ENCODE data around the gene ESPNL. TPM values are rescaled to one million over a fixed set of nuclear protein-coding genes. Genes with fewer than 3 reads are reported as not detected.

ESPNL gene
- total RNA-seq, 2 donors from 2014 or later = 0.35 TPM; not detected in 1

DNA sequence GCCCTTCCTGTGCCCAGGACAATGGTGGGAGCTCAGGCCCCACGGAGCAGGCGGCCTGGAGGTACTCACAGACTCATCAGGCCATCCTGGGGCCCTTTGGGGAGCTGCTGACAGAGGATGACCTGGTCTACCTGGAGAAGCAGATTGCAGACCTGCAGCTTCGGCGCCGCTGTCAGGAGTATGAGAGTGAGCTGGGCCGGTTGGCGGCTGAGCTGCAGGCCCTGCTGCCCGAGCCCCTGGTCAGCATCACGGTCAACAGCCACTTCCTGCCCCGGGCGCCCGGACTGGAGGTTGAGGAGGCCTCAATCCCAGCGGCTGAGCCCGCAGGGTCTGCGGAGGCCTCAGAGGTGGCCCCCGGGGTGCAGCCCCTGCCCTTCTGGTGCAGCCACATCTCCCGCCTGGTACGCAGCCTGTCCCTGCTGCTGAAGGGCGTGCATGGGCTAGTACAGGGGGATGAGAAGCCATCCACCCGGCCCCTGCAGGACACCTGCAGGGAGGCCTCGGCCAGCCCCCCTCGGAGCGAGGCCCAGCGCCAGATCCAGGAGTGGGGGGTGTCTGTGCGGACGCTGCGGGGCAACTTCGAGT, 30.1 kb downstream of the ESPNL start:
- no peaks in the 10 kb centered on the region for H3K9me3 ChIP-seq
- DNase-seq (ENCODE audit: low spot score) = no peak
- no peak for ATAC-seq (ENCODE audit: insufficient number of reproducible peaks, low FRiP score, low read depth)
- H3K27ac ChIP-seq = no peak overlapping the region
- H3K4me3 ChIP-seq = no peak overlapping the region
- H3K36me3 ChIP-seq = no peaks in the 10 kb centered on the region
- no peaks in the 10 kb centered on the region for H3K27me3 ChIP-seq (replicated peaks; ENCODE audit: insufficient read depth)
- H3K4me1 ChIP-seq (ENCODE audit: control insufficient read depth in 1 of 2, low read depth in 2 of 2) = peaks cover 0 to 13% of the 10 kb centered on the region in 2 donors
- TF ChIP-seq, protein P1, sequence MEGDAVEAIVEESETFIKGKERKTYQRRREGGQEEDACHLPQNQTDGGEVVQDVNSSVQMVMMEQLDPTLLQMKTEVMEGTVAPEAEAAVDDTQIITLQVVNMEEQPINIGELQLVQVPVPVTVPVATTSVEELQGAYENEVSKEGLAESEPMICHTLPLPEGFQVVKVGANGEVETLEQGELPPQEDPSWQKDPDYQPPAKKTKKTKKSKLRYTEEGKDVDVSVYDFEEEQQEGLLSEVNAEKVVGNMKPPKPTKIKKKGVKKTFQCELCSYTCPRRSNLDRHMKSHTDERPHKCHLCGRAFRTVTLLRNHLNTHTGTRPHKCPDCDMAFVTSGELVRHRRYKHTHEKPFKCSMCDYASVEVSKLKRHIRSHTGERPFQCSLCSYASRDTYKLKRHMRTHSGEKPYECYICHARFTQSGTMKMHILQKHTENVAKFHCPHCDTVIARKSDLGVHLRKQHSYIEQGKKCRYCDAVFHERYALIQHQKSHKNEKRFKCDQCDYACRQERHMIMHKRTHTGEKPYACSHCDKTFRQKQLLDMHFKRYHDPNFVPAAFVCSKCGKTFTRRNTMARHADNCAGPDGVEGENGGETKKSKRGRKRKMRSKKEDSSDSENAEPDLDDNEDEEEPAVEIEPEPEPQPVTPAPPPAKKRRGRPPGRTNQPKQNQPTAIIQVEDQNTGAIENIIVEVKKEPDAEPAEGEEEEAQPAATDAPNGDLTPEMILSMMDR (IDR thresholded peaks at IDR 0.05) = no peak

DNA sequence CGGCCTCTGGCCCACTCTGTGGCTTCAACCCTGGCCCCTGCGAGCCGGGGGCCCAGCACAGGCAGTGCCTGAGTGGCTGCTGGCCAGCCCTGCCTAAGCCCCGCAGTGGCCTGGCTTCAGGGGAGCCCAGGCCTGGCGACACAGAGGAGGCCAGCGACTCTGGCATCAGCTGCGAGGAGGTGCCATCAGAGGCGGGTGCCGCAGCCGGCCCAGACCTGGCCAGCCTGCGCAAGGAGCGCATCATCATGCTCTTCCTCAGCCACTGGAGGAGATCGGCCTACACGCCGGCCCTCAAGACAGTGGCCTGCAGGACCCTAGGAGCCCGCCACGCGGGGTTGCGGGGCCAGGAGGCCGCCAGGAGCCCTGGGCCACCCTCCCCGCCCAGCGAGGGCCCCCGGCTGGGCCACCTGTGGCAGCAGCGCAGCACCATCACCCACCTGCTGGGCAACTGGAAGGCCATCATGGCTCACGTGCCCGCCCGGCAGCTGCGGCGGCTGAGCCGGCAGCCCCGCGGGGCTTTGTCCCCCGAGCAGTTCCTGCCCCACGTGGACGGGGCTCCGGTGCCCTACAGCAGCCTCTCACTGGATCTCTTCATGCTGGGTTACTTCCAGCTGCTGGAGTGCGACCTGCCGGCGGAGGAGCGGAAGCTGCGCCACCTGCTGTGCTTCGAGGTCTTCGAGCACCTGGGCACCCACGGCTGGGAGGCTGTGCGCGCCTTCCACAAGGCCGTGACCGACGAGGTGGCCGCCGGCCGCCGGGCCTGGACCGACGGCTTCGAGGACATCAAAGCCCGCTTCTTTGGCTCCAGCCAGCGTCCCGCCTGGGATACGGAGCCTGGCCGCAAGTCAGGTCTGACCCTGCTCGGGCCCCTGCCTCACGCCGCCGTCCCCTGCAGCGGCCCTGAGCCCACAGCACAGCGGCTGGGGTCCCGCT, 30.8 kb downstream of the ESPNL start:
- Histone ChIP-seq H3K27ac (no peak overlapping the region), H3K27me3 (replicated peaks; ENCODE audit: insufficient read depth) (no peaks in the 10 kb centered on the region), H3K36me3 (no peaks in the 10 kb centered on the region), H3K4me1 (ENCODE audit: control insufficient read depth in 1 of 2, low read depth in 2 of 2) (peaks cover 0 to 13% of the 10 kb centered on the region in 2 donors), H3K9me3 (no peaks in the 10 kb centered on the region), H3K4me3 (no peak overlapping the region)
- DNase-seq (ENCODE audit: low spot score) = no peak
- TF ChIP-seq, protein P1 (IDR thresholded peaks at IDR 0.05) = no peak
- ATAC-seq (ENCODE audit: insufficient number of reproducible peaks, low FRiP score, low read depth) = no peak

DNA sequence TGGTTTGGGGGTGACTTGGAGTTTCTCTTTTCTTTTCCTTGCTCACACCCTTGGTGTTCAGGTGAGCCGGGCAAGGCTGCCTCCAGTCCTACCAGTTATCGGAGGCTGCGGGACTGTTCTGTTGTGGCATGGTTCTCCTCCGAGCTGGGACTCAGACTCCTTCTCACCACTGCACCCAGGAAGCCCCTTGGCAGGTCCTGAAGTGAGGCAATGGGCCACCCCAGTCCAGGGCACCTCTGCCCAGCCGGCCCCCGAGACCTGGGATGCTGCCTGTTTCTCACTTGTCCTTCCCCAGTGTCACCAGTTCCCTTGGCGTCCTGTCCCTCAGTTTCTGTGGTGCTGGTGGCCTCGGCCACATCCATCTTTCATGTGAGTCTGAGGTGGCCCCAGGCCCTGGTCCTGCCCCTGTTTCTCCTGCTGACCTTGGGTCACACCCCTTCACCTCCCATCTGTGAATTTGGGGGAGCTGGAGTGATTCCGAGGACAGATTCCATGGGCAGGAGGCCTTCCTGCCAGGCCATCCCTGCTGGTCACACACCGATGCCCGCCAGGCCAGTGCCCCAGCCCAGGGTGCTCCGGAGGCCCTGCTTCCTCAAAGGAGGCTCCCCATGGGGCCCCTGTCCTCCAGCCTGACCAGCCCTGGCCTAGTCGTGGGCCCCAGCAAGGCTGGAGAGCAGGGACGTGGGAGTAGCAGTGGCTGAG, 31.8 kb downstream of the ESPNL start:
- no peak overlapping the region for H3K4me3 ChIP-seq
- ATAC-seq (ENCODE audit: insufficient number of reproducible peaks, low FRiP score, low read depth) (no peak), DNase-seq (ENCODE audit: low spot score) (no peak)
- H3K9me3 ChIP-seq = no peaks in the 10 kb centered on the region
- H3K36me3 ChIP-seq = no peaks in the 10 kb centered on the region
- peaks cover 0 to 12% of the 10 kb centered on the region in 2 donors for H3K4me1 ChIP-seq (ENCODE audit: control insufficient read depth in 1 of 2, low read depth in 2 of 2)
- no peak overlapping the region for H3K27ac ChIP-seq
- H3K27me3 ChIP-seq (replicated peaks; ENCODE audit: insufficient read depth) = no peaks in the 10 kb centered on the region
- TF ChIP-seq, protein P1 (IDR thresholded peaks at IDR 0.05) = no peak

DNA sequence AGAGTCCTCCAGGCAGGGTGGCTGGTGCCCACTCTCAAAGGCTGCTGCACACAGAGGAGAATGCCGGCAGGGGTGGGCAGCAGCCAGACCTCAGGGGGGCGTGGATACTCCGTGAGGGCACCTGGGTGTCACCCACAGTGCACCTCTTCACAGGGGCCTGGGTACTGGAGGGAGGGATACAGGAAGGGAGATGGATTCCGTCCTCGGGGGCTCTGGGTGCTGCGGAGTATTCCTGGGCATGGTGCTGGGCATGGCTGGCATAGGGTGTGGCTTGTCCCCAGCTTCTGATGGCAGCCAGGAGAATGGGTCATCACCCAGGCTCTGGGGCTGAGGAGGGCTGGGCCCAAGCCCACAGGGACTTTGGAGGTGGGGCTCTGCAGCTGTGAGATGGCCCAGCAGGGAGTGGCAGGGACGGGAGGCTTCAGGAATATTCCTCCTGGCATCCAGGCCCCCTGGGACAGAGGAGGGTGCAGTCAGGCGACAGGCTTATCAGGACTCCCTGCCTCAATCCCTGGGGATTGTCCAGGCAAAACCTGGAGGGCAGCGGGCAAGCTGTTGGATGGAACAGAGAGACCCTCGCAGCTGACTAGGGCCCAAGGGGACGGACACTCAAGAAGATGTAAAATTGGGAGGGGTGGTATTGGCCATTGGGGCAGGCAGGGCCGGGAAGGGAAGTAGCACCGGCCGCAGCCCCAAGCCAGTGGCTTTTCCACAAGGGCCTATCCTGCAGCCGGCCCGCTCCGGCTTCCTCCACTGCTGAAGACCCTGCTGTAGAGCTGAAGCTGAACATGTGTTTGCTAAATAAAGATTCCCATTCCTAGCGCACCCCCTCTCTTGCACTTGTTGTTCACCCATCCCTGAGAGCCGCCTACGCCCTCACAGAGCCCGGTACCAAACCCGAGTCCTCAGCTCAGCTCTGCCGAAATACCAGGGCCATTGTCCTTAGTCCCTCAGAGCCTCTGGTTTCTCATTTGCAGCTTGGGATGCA, 32.6 kb downstream of the ESPNL start:
- Histone ChIP-seq H3K9me3 (no peaks in the 10 kb centered on the region), H3K27me3 (replicated peaks; ENCODE audit: insufficient read depth) (no peaks in the 10 kb centered on the region), H3K36me3 (no peaks in the 10 kb centered on the region), H3K4me3 (no peak overlapping the region), H3K27ac (no peak overlapping the region), H3K4me1 (ENCODE audit: control insufficient read depth in 1 of 2, low read depth in 2 of 2) (peaks cover 3 to 6% of the 10 kb centered on the region in 2 donors)
- TF ChIP-seq, protein P1 (IDR thresholded peaks at IDR 0.05) = no peak
- ATAC-seq (ENCODE audit: insufficient number of reproducible peaks, low FRiP score, low read depth) (no peak), DNase-seq (ENCODE audit: low spot score) (no peak)
